Keratinocyte (primary cell): Measurements from ENCODE around the gene ERBB3. TPM values are rescaled to one million over a fixed set of nuclear protein-coding genes. Genes with fewer than 3 reads are reported as not detected.

Source experiments
- DNase-seq: peaks from one replicate; pipeline ENCODE4 v3.0.0-alpha.2; 2011; ENCODE audit warnings: low read depth, missing footprints, low spot score
- FAIRE-seq: peaks from 2 replicates; lab custom pipeline; 2011; peaks lifted over from hg19 to GRCh38; lab: Jason Lieb, UNC
- H2AFZ ChIP-seq: 2 replicates; pipeline ENCODE4 v1.6.0; 2012; ENCODE audit warnings: low read length, control low read depth, inconsistent platforms; ENCODE audit not compliant: control insufficient read depth
- H3K27ac ChIP-seq: 2 replicates; pipeline ENCODE4 v1.5.1; 2011; ENCODE audit warnings: low read length; ENCODE audit not compliant: control insufficient read depth, insufficient read depth
- H3K27me3 ChIP-seq: 3 replicates; pipeline ENCODE4 v1.6.0; 2011; ENCODE audit warnings: low read length; ENCODE audit not compliant: control insufficient read depth, insufficient read depth; ENCODE audit errors: extremely low read depth
- H3K36me3 ChIP-seq, 2 experiments: 2 replicates in 1 of 2; 3 replicates in 1 of 2; pipeline ENCODE4 v1.5.1; 2011; ENCODE audit warnings: low read length in 2 of 2, mild to moderate bottlenecking in 1 of 2; ENCODE audit not compliant: control insufficient read depth in 2 of 2, insufficient read depth in 2 of 2; ENCODE audit errors: extremely low read depth in 1 of 2
- H3K4me1 ChIP-seq: 3 replicates; pipeline ENCODE4 v1.5.1; 2011; ENCODE audit warnings: low read length; ENCODE audit not compliant: control insufficient read depth, insufficient read depth; ENCODE audit errors: extremely low read depth
- H3K4me2 ChIP-seq: 3 replicates; pipeline ENCODE4 v1.6.0; 2011; ENCODE audit warnings: low read depth, low read length; ENCODE audit not compliant: control insufficient read depth, insufficient read depth; ENCODE audit errors: extremely low read depth
- H3K4me3 ChIP-seq, 3 experiments: fragments of 200-600 bp in 1 of 3; sonication (generic) in 1 of 3; 2 replicates in 2 of 3; 3 replicates in 1 of 3; pipeline ENCODE4 v1.5.1; 2011 to 2016; ENCODE audit warnings: low read length in 3 of 3, mild to moderate bottlenecking in 3 of 3, control low read depth in 2 of 3, inconsistent platforms in 1 of 3, low read depth in 1 of 3, mixed read lengths in 1 of 3, mixed run types in 1 of 3, moderate library complexity in 1 of 3; ENCODE audit not compliant: control insufficient read depth in 2 of 3, insufficient read depth in 2 of 3; ENCODE audit errors: extremely low read depth in 1 of 3
- H3K79me2 ChIP-seq: 2 replicates; pipeline ENCODE4 v1.6.0; 2012; ENCODE audit warnings: low read length; ENCODE audit not compliant: control insufficient read depth, insufficient read depth
- H3K9ac ChIP-seq: 3 replicates; pipeline ENCODE4 v1.6.0; 2011; ENCODE audit warnings: low read length; ENCODE audit not compliant: control insufficient read depth, insufficient read depth; ENCODE audit errors: extremely low read depth
- H3K9me1 ChIP-seq: 3 replicates; pipeline ENCODE4 v1.6.0; 2011; ENCODE audit warnings: low read length; ENCODE audit not compliant: control insufficient read depth, insufficient read depth; ENCODE audit errors: extremely low read depth
- H3K9me3 ChIP-seq: 2 replicates; pipeline ENCODE4 v1.5.1; 2012; ENCODE audit warnings: low read depth, low read length; ENCODE audit not compliant: control insufficient read depth
- H4K20me1 ChIP-seq: 3 replicates; pipeline ENCODE4 v1.6.0; 2011; ENCODE audit warnings: low read length; ENCODE audit not compliant: control insufficient read depth, insufficient read depth; ENCODE audit errors: extremely low read depth
- EZH2 ChIP-seq: IDR thresholded peaks from one replicate; pipeline ENCODE4 v1.6.1; 2012; ENCODE audit warnings: inconsistent platforms, mild to moderate bottlenecking, low read length, moderate library complexity
- dilution Hi-C: fragments of 300-500 bp; cut with MboI; formaldehyde crosslinking; loops from one replicate; pipeline ENCODE4 v1.7.0; 2020; ENCODE audit warnings: low sequenced_read_pairs; ENCODE audit not compliant: extremely low pct_ligation_motif_present
- polyA plus RNA-seq, 5 experiments: library from polyadenylated mRNA; depleted of rRNA in 3 of 5; stranded (reverse) in 3 of 5; stranded (forward) in 1 of 5; unstranded in 1 of 5; fragments of >200 nt; gene quantifications; 1 replicate in 1 of 5; 2 replicates in 3 of 5; 3 replicates in 1 of 5; pipeline versions ENCODE4 v1.2.1 to v1.2.3, GENCODE V29; 2011 to 2012; ENCODE audit warnings: missing spikeins in 2 of 5, low read depth in 1 of 5, low replicate concordance in 1 of 5
- TF ChIP-seq, protein P1 (sequence below), 3 experiments: IDR thresholded peaks in 1 of 3; conservative IDR thresholded peaks in 1 of 3; optimal IDR thresholded peaks in 1 of 3; 2 replicates in 2 of 3; 3 replicates in 1 of 3; pipeline versions ENCODE3 to v1.5.1; 2011; ENCODE audit warnings: low read length in 3 of 3, mild to moderate bottlenecking in 3 of 3, moderate library complexity in 2 of 3, control low read depth in 1 of 3, inconsistent platforms in 1 of 3; ENCODE audit not compliant: insufficient read depth in 2 of 3; ENCODE audit errors: extremely low read depth in 1 of 3

ERBB3 gene
- polyA plus RNA-seq, 1 donor (not counting 4 experiments of a cell fraction or from before 2014, with no cell fraction given): 16.4 TPM

DNA sequence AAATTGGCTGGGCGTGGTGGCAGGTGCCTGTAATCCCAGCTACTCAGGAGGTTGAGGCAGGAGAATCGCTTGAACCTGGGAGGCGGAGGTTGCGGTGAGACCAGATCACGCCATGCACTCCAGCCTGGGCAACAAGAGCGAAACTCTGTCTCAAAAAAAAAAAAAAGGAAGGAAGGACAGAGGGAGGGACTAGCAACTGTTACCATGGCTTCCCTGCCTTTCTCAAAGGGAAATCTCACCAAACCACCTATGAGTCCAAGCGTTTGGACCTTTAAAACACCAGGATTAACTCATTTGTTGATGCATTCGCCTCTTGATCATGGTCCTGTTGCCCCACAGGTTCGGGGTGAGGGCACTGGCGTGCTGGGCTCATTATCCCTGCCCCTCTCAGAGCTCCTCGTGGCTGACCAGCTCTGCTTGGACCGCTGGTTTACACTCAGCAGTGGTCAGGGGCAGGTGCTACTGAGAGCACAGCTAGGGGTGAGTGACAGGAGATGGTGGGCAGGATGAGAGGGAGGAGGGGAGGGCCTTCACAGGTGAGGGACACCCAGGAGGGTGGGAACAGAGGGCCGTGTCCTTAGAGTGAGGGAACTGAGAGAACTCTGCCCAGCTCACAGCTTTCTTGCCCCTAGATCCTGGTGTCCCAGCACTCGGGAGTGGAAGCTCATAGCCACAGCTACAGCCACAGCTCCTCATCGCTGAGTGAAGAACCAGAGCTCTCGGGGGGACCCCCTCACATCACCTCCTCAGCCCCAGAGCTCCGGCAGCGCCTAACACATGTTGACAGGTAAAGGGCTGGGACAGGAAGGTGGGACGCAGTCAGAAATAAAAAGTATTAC lies 62.2 kb downstream of the ERBB3 start:
- no peak overlapping the region for H3K4me2 ChIP-seq
- no peaks in the 10 kb centered on the region for H3K9me3 ChIP-seq
- H3K4me1 ChIP-seq: no peaks in the 10 kb centered on the region
- H3K9ac ChIP-seq: no peak overlapping the region
- no peak for FAIRE-seq
- no peaks in the 10 kb centered on the region for H3K9me1 ChIP-seq
- H4K20me1 ChIP-seq: no peaks in the 10 kb centered on the region
- no peak overlapping the region for H2AFZ ChIP-seq
- H3K27me3 ChIP-seq: no peaks in the 10 kb centered on the region
- no peak for DNase-seq
- H3K4me3 ChIP-seq: no peak overlapping the region
- no peak for TF ChIP-seq EZH2
- TF ChIP-seq, protein P1, sequence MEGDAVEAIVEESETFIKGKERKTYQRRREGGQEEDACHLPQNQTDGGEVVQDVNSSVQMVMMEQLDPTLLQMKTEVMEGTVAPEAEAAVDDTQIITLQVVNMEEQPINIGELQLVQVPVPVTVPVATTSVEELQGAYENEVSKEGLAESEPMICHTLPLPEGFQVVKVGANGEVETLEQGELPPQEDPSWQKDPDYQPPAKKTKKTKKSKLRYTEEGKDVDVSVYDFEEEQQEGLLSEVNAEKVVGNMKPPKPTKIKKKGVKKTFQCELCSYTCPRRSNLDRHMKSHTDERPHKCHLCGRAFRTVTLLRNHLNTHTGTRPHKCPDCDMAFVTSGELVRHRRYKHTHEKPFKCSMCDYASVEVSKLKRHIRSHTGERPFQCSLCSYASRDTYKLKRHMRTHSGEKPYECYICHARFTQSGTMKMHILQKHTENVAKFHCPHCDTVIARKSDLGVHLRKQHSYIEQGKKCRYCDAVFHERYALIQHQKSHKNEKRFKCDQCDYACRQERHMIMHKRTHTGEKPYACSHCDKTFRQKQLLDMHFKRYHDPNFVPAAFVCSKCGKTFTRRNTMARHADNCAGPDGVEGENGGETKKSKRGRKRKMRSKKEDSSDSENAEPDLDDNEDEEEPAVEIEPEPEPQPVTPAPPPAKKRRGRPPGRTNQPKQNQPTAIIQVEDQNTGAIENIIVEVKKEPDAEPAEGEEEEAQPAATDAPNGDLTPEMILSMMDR (optimal IDR thresholded peaks at IDR 0.05 in 1 of 3, IDR thresholded peaks at IDR 0.05 in 1 of 3, conservative IDR thresholded peaks at IDR 0.05 in 1 of 3; ENCODE audit: extremely low read depth in 1 of 3, insufficient read depth in 2 of 3, low read length in 3 of 3): no peak
- no peak overlapping the region for H3K27ac ChIP-seq
- H3K36me3 ChIP-seq: peaks cover 49 to 50% of the 10 kb centered on the region in 2 experiments
- dilution Hi-C loops: no loop called here
- no peaks in the 10 kb centered on the region for H3K79me2 ChIP-seq

DNA sequence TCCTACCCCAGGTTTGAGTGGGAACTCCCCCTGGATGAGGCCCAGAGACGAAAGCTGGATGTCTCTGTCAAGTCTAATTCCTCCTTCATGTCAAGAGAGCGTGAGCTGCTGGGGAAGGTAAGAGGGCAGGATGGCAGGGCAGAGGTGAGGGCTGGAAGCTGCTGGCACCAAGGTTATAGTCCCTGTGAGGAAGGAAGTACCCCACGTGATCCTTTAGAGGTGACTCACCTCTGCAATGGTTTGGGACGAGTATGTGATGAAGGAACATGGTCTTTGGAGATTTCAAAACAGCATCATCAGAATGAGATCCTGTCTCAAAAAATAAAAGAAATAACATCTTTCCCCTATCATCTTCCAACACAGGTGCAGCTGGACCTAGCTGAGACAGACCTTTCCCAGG lies 63.3 kb downstream of the ERBB3 start:
- Histone ChIP-seq H3K36me3 (peaks cover 39 to 43% of the 10 kb centered on the region in 2 experiments), H2AFZ (no peak overlapping the region), H3K4me1 (no peaks in the 10 kb centered on the region), H4K20me1 (no peaks in the 10 kb centered on the region), H3K9me3 (no peaks in the 10 kb centered on the region), H3K4me3 (no peak overlapping the region), H3K4me2 (no peak overlapping the region), H3K27me3 (no peaks in the 10 kb centered on the region), H3K79me2 (no peaks in the 10 kb centered on the region), H3K9ac (no peak overlapping the region), H3K27ac (no peak overlapping the region), H3K9me1 (no peaks in the 10 kb centered on the region)
- DNase-seq (no peak), FAIRE-seq (no peak)
- dilution Hi-C loops: no loop called here
- TF ChIP-seq, protein P1 (optimal IDR thresholded peaks at IDR 0.05 in 1 of 3, IDR thresholded peaks at IDR 0.05 in 1 of 3, conservative IDR thresholded peaks at IDR 0.05 in 1 of 3; ENCODE audit: extremely low read depth in 1 of 3, insufficient read depth in 2 of 3, low read length in 3 of 3): no peak
- TF ChIP-seq EZH2: no peak
